ENCODE measurements around the gene ANKRD24. TPM values are rescaled to one million over a fixed set of nuclear protein-coding genes. Genes with fewer than 3 reads are reported as not detected.
"Not testable (repeated sequence)": the region's sequence is repeated elsewhere in the genome, so short reads cannot be mapped to it uniquely, and the experiment has no call there.

Gene ANKRD24
- total RNA-seq, 1 experiment from 2014 or later, result 0.39 TPM

- ChIA-PET POLR2A (no interaction called here), CTCF (interaction anchor here (1.1 kb wide), 1 partner anchor 269 kb away, joined by 3 read pairs; no protein-coding TSS in a partner anchor)
- no peak overlapping the region for H3K27ac Mint-ChIP-seq (ENCODE audit: unreplicated experiment)
- BruUV-seq (replicated peaks), result no TSS peak
- H3K4me3 ChIP-seq (ENCODE audit: low read depth, low read length), result no peak overlapping the region
- H3K27me3 Mint-ChIP-seq (ENCODE audit: insufficient read depth, unreplicated experiment), result no peaks in the 10 kb centered on the region
- intact Hi-C loops (cut with micrococcal nuclease; ENCODE audit: unreplicated experiment), result no loop called here
- no peak for DNase-seq
- H3K4me1 ChIP-seq, result no peaks in the 10 kb centered on the region
- H3K9me3 Mint-ChIP-seq (ENCODE audit: unreplicated experiment), result no peaks in the 10 kb centered on the region
- no peaks in the 10 kb centered on the region for H3K27me3 ChIP-seq (replicated peaks; ENCODE audit: control insufficient read depth, insufficient read depth, low read length)
- no peaks in the 10 kb centered on the region for H3K9me3 ChIP-seq
- H3K36me3 Mint-ChIP-seq (ENCODE audit: insufficient read depth, unreplicated experiment), result peaks cover 1% of the 10 kb centered on the region
- no peak for TF ChIP-seq CTCF (IDR thresholded peaks at IDR 0.05; ENCODE audit: insufficient read depth in 1 of 2, low read depth in 1 of 2, low read length in 1 of 2, severe bottlenecking in 1 of 2, unreplicated experiment in 1 of 2)
- no peaks in the 10 kb centered on the region for H3K4me1 Mint-ChIP-seq (ENCODE audit: low read depth, unreplicated experiment)
- H3K4me3 Mint-ChIP-seq (ENCODE audit: unreplicated experiment), result no peak overlapping the region
- no peaks in the 10 kb centered on the region for H3K36me3 ChIP-seq (ENCODE audit: control insufficient read depth, insufficient read depth, low read length)
These were observed 5.0 kb downstream of the ANKRD24 start for GRCh38 chr19:4187313-4188122.

GRCh38 chr19:4189641-4190040, 7.2 kb downstream of the ANKRD24 start:
- Mint-ChIP-seq H3K27ac (ENCODE audit: unreplicated experiment) (no peak overlapping the region), H3K27me3 (ENCODE audit: insufficient read depth, unreplicated experiment) (peaks cover 3% of the 10 kb centered on the region), H3K4me3 (ENCODE audit: unreplicated experiment) (no peak overlapping the region), H3K36me3 (ENCODE audit: insufficient read depth, unreplicated experiment) (no peaks in the 10 kb centered on the region), H3K9me3 (ENCODE audit: unreplicated experiment) (no peaks in the 10 kb centered on the region), H3K4me1 (ENCODE audit: low read depth, unreplicated experiment) (no peaks in the 10 kb centered on the region)
- no peak for TF ChIP-seq CTCF (IDR thresholded peaks at IDR 0.05; ENCODE audit: insufficient read depth in 1 of 2, low read depth in 1 of 2, low read length in 1 of 2, severe bottlenecking in 1 of 2, unreplicated experiment in 1 of 2)
- BruUV-seq (replicated peaks), result no TSS peak
- Histone ChIP-seq H3K4me1 (no peaks in the 10 kb centered on the region), H3K9me3 (no peaks in the 10 kb centered on the region), H3K36me3 (ENCODE audit: control insufficient read depth, insufficient read depth, low read length) (no peaks in the 10 kb centered on the region), H3K4me3 (ENCODE audit: low read depth, low read length) (no peak overlapping the region), H3K27me3 (replicated peaks; ENCODE audit: control insufficient read depth, insufficient read depth, low read length) (no peaks in the 10 kb centered on the region)
- no peak for DNase-seq
- intact Hi-C loops (cut with micrococcal nuclease; ENCODE audit: unreplicated experiment), result no loop called here
- ChIA-PET POLR2A (no interaction called here), CTCF (interaction anchor here (0.6 kb wide), 1 partner anchor 144 kb away, joined by 3 read pairs; no protein-coding TSS in a partner anchor)

GRCh38 chr19:4192537-4192936, 10.0 kb downstream of the ANKRD24 start:
- H3K4me1 ChIP-seq, CTCF ChIA-PET, DNase-seq: not testable (repeated sequence)

More at GRCh38 chr19:4192537-4192936, 10.0 kb downstream of the ANKRD24 start:
- H3K4me1 Mint-ChIP-seq (ENCODE audit: low read depth, unreplicated experiment); intact Hi-C loops (cut with micrococcal nuclease; ENCODE audit: unreplicated experiment); H3K9me3 Mint-ChIP-seq (ENCODE audit: unreplicated experiment); H3K9me3 ChIP-seq; H3K27ac Mint-ChIP-seq (ENCODE audit: unreplicated experiment); H3K36me3 ChIP-seq (ENCODE audit: control insufficient read depth, insufficient read depth, low read length); H3K4me3 Mint-ChIP-seq (ENCODE audit: unreplicated experiment); BruUV-seq (replicated peaks); H3K4me3 ChIP-seq (ENCODE audit: low read depth, low read length); H3K27me3 ChIP-seq (replicated peaks; ENCODE audit: control insufficient read depth, insufficient read depth, low read length); H3K36me3 Mint-ChIP-seq (ENCODE audit: insufficient read depth, unreplicated experiment): not testable (repeated sequence)
- peaks cover 10% of the 10 kb centered on the region for H3K27me3 Mint-ChIP-seq (ENCODE audit: insufficient read depth, unreplicated experiment)
- POLR2A ChIA-PET, result interaction anchor here (0.5 kb wide), 1 partner anchor 224 kb away, joined by 3 read pairs; no protein-coding TSS in a partner anchor

Measured in Caco-2 (cell line).